Ascending aorta (tissue), 2 donors: ENCODE data around the gene EFCAB13. TPM values are rescaled to one million over a fixed set of nuclear protein-coding genes. Genes with fewer than 3 reads are reported as not detected.

Experiments
- DNase-seq, 2 donors: peaks; one replicate each; pipeline ENCODE4 v3.0.0-alpha.2; 2019; ENCODE audit warnings: low spot score in 2 of 2
- H3K27ac ChIP-seq, 2 donors: fragments of 200-600 bp; sonication (generic); one replicate each; pipeline ENCODE4 v1.5.1; 2016 to 2017; ENCODE audit warnings: mild to moderate bottlenecking in 1 of 2
- H3K27me3 ChIP-seq: fragments of 200-600 bp; sonication (generic); one replicate; pipeline ENCODE4 v1.5.1; 2017
- H3K36me3 ChIP-seq, 2 donors: fragments of 200-600 bp; sonication (generic); one replicate each; pipeline ENCODE4 v1.5.1; 2016
- H3K4me1 ChIP-seq, 2 donors: fragments of 200-600 bp; sonication (generic); one replicate each; pipeline ENCODE4 v1.5.1; 2016 to 2017; ENCODE audit warnings: mild to moderate bottlenecking in 1 of 2
- H3K4me3 ChIP-seq, 2 donors: fragments of 200-600 bp; sonication (generic); one replicate each; pipeline ENCODE4 v1.5.1; 2016 to 2017; ENCODE audit warnings: mild to moderate bottlenecking in 1 of 2
- H3K9me3 ChIP-seq, 2 donors: fragments of 200-600 bp; sonication (generic); one replicate each; pipeline ENCODE4 v1.5.1; 2016
- CTCF ChIP-seq, 3 experiments: fragments of 200-600 bp in 2 of 3; fragments of 450-650 bp in 1 of 3; sonication (generic) in 2 of 3; IDR thresholded peaks; one replicate each; pipeline ENCODE4 v1.5.1; 2016 to 2019; ENCODE audit warnings: antibody characterized with exemption in 3 of 3, mild to moderate bottlenecking in 1 of 3, moderate library complexity in 1 of 3
- intact Hi-C: fragments of 100-400 bp; cut with DNase I; formaldehyde crosslinking; loops from one replicate; pipeline ENCODE4 v1.15.1; 2023
- total RNA-seq: library from RNA; depleted of rRNA; stranded (reverse); fragments of >200 nt; gene quantifications from one replicate; pipeline ENCODE4 v1.1.0, GENCODE V29; 2016

Gene EFCAB13
- total RNA-seq, 1 donor from 2014 or later = 1.2 TPM

GRCh38 chr17:47295037-47295873 lies 28.5 kb upstream of the EFCAB13 start:
- intact Hi-C loops = loop anchor here (2.0 kb wide), 1 partner anchor 16 kb away; no protein-coding TSS in a partner anchor
- DNase-seq = peak in 1 of 2 donors; percentile 71
- H3K36me3 ChIP-seq = peaks cover 22 to 63% of the 10 kb centered on the region in 2 donors

GRCh38 chr17:47295874-47296255 lies 27.9 kb upstream of the EFCAB13 start:
- no peak overlapping the region for H3K4me3 ChIP-seq
- H3K36me3 ChIP-seq = peaks cover 22 to 63% of the 10 kb centered on the region in 2 donors
- H3K27me3 ChIP-seq = no peaks in the 10 kb centered on the region
- intact Hi-C loops = loop anchor here (2.0 kb wide), 1 partner anchor 17 kb away; no protein-coding TSS in a partner anchor
- TF ChIP-seq CTCF (IDR thresholded peaks at IDR 0.05) = no peak
- H3K27ac ChIP-seq = peak overlapping the region; percentile 87 to 89
- H3K4me1 ChIP-seq = peaks cover 13 to 37% of the 10 kb centered on the region in 2 donors
- H3K9me3 ChIP-seq = no peaks in the 10 kb centered on the region
- DNase-seq = peak in 1 of 2 donors; percentile 65

More at GRCh38 chr17:47295037-47295873, 28.5 kb upstream of the EFCAB13 start:
- no peaks in the 10 kb centered on the region for H3K27me3 ChIP-seq
- H3K9me3 ChIP-seq = no peaks in the 10 kb centered on the region
- H3K4me3 ChIP-seq = no peak overlapping the region
- no peak for TF ChIP-seq CTCF (IDR thresholded peaks at IDR 0.05)
- H3K4me1 ChIP-seq = peaks cover 13 to 37% of the 10 kb centered on the region in 2 donors
- H3K27ac ChIP-seq = peak overlapping the region; percentile 87 to 89

- TF ChIP-seq CTCF (IDR thresholded peaks at IDR 0.05) = no peak
- Histone ChIP-seq H3K27ac (peak overlapping the region; percentile 22 to 29), H3K9me3 (peaks cover 0 to 6% of the 10 kb centered on the region in 2 donors), H3K4me3 (no peak overlapping the region), H3K36me3 (peaks cover 26 to 63% of the 10 kb centered on the region in 2 donors), H3K27me3 (no peaks in the 10 kb centered on the region), H3K4me1 (peaks cover 13 to 37% of the 10 kb centered on the region in 2 donors)
- DNase-seq = peak in 1 of 2 donors; percentile 58
- intact Hi-C loops = no loop called here
Observed at GRCh38 chr17:47297661-47298400, 25.9 kb upstream of the EFCAB13 start.

GRCh38 chr17:47298712-47299111 lies 25.0 kb upstream of the EFCAB13 start:
- Histone ChIP-seq H3K27me3 (no peaks in the 10 kb centered on the region), H3K9me3 (peaks cover 0 to 6% of the 10 kb centered on the region in 2 donors), H3K4me1 (peaks cover 13 to 37% of the 10 kb centered on the region in 2 donors), H3K36me3 (peaks cover 30 to 66% of the 10 kb centered on the region in 2 donors), H3K27ac (peak overlapping the region; percentile 24 to 29), H3K4me3 (no peak overlapping the region)
- no peak for TF ChIP-seq CTCF (IDR thresholded peaks at IDR 0.05)
- DNase-seq = no peak
- intact Hi-C loops = no loop called here

GRCh38 chr17:47299239-47299910 lies 24.4 kb upstream of the EFCAB13 start:
- no peaks in the 10 kb centered on the region for H3K27me3 ChIP-seq
- H3K4me3 ChIP-seq = no peak overlapping the region
- H3K36me3 ChIP-seq = peaks cover 36 to 73% of the 10 kb centered on the region in 2 donors
- H3K9me3 ChIP-seq = peaks cover 0 to 6% of the 10 kb centered on the region in 2 donors
- peaks cover 13 to 31% of the 10 kb centered on the region in 2 donors for H3K4me1 ChIP-seq
- H3K27ac ChIP-seq = peak overlapping the region; percentile 24 to 29
- no peak for DNase-seq
- intact Hi-C loops = no loop called here
- no peak for TF ChIP-seq CTCF (IDR thresholded peaks at IDR 0.05)
